NCI-H146 treated with DMSO at 0.1 percent for 48 hours (cell line): ENCODE data around the gene ARRB1.
A peak's percentile ranks its signal among the peaks of the same experiment; 100 is the strongest.

Experiments
- DNase-seq: peaks from one replicate; lab custom pipeline; 2025; ENCODE audit not compliant: unreplicated experiment; lab: John Stamatoyannopoulos, UW

Gene ARRB1

GRCh38 chr11:75261902-75262361, 89.5 kb downstream of the ARRB1 start:
- no peak for DNase-seq

- DNase-seq = no peak
These were observed 90.9 kb downstream of the ARRB1 start for GRCh38 chr11:75260396-75261170.

GRCh38 chr11:75254326-75254725, 97.1 kb downstream of the ARRB1 start:
- DNase-seq = no peak

- no peak for DNase-seq
These were observed 101.8 kb downstream of the ARRB1 start for GRCh38 chr11:75249704-75250103.

GRCh38 chr11:75248924-75249256, 102.6 kb downstream of the ARRB1 start:
- DNase-seq = no peak

- DNase-seq = no peak
These were observed 104.7 kb downstream of the ARRB1 start for GRCh38 chr11:75246671-75247350.

- no peak for DNase-seq
These were observed 105.3 kb downstream of the ARRB1 start for GRCh38 chr11:75246006-75246670.

- no peak for DNase-seq
These were observed 106.0 kb downstream of the ARRB1 start for GRCh38 chr11:75245356-75246005.

- DNase-seq = no peak
These were observed 107.2 kb downstream of the ARRB1 start for GRCh38 chr11:75244052-75244814.

GRCh38 chr11:75242722-75243600, 108.5 kb downstream of the ARRB1 start:
- DNase-seq = no peak

- DNase-seq = no peak
These were observed 109.4 kb downstream of the ARRB1 start for GRCh38 chr11:75241906-75242644.

- peak; percentile 50 for DNase-seq
These were observed 110.2 kb downstream of the ARRB1 start for GRCh38 chr11:75241036-75241905.

GRCh38 chr11:75240311-75241035, 111.0 kb downstream of the ARRB1 start, which contains the start of gene TPBGL:
TPBGL (plus strand) TSS chr11:75240774; CDS start chr11:75241050, 276 bp downstream.
- no peak for DNase-seq

- DNase-seq = no peak
These were observed 111.8 kb downstream of the ARRB1 start for GRCh38 chr11:75239531-75240290.

GRCh38 chr11:75238595-75239440, 112.6 kb downstream of the ARRB1 start:
- no peak for DNase-seq

GRCh38 chr11:75237050-75237449, 114.4 kb downstream of the ARRB1 start:
- DNase-seq = no peak
